Kidney tubule cell (primary cell): Measurements from ENCODE around the gene ADCY7.

Experiments used
- DNase-seq: peaks from one replicate; pipeline ENCODE4 v3.0.0-alpha.2; 2018; ENCODE audit warnings: low spot score

ADCY7 gene

DNA sequence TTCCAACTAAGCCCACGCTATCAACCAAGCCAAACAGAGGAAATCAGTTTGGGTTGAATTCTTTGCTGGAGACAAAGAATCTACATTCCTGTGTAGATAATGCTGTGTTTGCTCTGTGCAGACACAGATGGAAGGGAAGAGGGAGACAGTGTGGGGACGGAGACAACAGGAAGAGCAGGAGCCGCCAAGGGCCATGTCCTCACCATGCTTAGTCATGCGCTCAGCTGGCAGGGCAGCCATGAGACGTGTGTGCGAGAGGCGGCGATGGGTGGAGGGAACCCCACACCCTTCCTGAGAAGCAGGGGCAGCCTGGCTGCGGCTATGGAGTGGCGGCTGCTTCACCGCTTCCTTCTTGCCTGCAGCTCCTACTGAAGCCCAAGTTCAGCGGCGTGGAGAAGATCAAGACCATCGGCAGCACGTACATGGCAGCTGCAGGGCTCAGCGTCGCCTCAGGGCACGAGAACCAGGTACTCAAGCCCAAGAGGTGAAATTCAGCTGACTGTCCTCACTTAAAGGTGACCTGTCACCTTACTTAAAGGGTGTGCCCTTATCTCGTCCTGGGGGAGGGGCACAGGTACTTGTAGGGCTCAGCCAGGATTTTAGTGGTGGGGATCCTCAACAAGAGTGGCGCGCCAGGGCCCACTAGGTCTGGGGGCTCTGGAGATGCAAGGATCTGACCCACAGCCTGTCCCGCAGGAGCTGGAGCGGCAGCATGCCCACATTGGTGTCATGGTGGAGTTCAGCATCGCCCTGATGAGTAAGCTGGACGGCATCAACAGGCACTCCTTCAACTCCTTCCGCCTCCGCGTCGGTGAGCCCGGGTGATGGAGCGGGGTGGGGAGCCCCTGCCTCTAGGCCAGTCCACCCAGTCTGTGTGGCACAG lies 47.5 kb downstream of the ADCY7 start:
- DNase-seq, result no peak

DNA sequence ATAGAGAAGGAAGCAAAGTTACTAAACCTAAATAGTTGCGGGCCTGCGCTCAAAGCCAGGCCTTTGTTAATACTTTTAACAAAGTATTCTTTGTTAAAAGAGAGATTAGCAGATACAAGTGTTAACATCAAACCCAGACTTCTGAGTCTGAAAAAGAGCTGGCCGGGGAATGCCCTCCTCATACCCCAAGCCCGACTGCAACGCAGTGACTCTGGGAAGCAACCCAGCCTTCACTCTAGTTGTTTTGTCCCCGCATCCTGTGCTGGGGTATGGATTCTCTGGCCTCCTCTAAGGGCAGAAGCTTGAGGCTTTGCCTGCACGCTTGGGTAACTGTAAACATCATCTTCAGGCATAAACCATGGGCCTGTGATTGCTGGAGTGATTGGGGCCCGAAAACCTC lies 48.3 kb downstream of the ADCY7 start:
- no peak for DNase-seq

DNA sequence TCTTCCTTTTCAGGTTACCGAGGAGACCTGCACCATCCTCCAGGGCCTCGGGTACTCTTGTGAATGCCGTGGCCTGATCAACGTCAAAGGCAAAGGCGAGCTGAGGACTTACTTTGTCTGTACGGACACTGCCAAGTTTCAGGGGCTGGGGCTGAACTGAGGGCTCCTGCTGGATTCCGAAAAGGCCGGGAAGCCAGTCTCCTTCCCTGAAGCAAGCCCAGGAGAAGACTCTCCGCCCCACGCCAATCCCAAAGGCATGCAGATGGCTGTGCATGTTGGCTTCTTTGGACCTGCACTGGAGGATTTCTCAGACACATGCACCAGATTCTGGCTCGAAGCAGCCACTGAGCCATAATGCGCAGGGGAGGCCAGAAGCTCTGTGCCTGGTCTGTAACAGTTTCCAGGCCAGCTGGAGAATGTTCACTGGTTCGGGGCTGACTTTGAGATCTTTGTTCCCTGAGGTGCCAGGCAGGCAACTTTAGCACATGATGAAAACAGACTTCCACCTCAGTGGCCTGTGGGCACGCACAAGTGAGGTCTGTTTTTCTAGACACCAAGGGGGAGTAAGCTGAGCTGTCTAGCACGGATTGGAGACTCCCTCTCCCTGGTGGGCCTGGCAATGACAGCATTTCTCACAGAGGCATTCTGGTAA lies 49.1 kb downstream of the ADCY7 start:
- no peak for DNase-seq

DNA sequence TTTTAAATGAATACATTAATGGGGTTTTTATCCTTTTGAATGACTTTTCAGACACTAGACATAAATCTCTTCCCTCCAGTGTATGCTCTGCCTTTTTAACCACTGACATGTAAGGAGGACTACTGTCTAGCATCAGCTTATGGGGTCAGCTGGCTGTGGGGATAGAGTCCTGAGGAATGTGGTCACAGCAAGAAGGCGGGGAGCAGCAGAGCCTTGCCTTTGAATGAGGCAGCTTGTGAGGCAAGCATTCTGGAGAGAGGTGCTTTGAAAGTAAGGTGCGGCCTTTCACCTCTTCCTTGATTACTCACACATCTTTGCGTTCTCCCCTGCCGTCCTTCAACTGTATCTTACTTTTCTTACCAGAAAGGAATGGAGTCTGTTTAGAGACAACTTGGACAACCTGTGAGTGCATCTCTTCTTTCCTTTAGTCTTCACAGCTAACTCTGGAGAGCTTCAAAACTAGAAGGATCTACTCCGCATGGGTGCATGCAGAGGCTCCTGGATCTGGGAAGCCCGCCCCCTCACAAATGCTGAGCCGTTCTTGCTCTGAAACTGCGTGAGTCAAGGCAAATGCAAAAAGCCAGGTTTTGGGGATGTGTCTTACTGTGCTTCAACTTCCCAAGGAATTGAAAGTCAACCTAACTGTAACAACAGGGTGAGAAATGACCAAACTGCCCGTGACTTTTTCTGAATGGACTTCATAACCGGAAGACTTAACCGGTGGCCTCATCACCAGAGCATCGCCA lies 49.9 kb downstream of the ADCY7 start:
- DNase-seq, result no peak

- DNase-seq, result no peak
These were observed 50.7 kb downstream of the ADCY7 start for GRCh38 chr16:50316848-50317630.

DNA sequence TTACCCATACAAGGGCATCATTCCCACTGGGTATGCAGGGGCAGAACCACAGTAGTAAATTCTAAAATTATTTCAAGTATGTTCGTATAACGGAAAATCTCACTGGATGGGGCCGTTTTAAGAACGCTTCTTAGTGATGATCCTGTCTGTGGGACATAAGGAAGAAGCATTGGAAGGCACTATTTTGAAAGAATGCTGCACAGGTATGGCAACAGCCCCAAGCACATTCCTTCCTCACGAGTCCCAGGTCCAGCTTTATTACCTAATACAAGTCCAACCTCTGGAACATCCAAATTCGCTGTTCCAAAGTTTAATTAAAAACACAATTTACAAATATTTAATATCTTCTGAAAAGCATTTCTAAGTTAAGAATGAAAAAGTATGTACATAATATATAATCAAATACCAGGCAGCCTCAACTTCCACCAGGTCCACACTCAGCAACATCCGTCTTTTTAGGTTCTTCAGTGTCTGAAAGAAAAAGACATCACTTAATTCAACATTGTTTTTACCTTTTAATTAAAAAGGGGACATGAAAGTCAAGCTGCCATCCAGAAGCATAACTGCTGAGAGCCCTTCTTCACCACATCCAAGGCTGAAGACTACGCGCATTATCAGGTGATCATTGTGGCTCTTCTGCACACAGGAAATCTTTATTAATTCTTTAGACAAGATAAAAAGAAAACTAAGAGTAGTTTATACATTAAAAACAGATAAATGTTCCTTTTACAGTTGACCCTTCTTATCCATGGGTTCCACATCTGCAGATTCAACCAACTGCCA lies 52.6 kb downstream of the ADCY7 start:
- DNase-seq, result peak; percentile 15

DNA sequence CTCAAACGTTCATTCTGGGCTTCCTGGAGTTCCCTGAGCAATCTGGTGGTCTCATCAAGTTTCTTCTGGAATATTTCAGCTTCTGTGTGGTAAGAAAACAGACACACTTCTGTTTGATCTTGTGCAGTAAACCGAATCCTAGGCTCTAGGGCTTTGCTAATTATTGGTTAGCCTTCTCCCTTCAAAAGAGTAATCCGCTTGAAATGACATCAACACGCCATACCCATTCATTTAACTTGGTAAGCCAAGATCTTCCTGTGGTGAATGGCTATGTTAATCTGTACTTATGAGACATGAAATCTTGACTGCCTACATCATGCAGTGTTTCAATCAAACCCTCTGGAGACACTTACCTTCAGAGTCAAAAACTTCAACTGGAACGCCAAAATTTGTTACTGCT lies 54.0 kb downstream of the ADCY7 start:
- no peak for DNase-seq

GRCh38 chr16:50322333-50322732 lies 56.0 kb downstream of the ADCY7 start:
- DNase-seq, result no peak

- peak; percentile 41 for DNase-seq
These were observed 57.1 kb downstream of the ADCY7 start for GRCh38 chr16:50323335-50324011.

DNA sequence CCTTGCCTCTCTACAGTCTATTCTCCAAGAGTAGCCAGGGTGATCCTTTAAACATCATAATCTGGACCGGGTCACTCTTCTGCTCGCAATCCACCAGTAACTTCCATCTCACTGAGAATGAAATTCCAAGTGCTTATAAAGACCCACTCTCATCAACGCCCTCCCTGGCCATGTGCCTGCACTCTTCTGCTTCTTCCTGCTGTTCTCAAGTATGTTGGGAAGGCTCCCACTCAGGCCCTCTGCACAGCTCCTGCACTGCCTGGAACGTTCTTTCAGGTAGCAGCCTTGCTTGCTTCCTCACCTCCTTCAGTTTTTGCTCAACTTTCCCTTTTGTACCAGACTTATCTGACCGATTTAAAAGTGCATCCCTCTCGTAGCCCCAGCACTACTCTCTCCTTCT lies 58.0 kb downstream of the ADCY7 start:
- DNase-seq, result no peak

GRCh38 chr16:50326264-50326663 lies 59.9 kb downstream of the ADCY7 start:
- no peak for DNase-seq

DNA sequence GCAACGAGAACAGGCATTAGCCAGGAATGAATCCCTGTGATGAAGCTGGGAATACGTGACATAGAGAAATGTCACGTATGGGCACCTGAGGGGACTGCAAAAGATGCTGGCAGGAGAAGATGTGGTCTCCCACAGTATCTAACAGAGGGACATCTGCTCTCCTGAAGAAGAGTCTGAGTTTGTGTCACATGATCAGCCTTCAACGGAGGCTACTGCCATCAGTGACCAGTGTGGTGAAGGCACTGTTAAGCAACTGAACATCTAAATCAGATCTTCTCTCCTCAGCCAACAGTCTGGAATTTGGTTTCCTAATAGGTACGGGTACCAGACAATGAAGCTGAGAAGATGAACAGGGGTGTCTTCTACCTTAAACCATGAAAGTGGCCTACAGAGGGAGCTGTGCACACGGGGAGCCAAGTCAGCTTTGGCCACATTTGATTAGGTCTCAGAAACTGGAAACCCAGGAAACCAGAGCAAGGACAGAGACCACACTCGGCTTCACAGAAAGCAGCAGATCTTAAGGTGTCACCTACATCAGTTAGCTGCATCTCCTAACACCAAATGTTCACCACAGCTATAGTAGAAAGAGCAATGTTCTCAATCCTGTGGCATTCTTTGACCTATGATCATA lies 60.6 kb downstream of the ADCY7 start:
- DNase-seq, result no peak

DNA sequence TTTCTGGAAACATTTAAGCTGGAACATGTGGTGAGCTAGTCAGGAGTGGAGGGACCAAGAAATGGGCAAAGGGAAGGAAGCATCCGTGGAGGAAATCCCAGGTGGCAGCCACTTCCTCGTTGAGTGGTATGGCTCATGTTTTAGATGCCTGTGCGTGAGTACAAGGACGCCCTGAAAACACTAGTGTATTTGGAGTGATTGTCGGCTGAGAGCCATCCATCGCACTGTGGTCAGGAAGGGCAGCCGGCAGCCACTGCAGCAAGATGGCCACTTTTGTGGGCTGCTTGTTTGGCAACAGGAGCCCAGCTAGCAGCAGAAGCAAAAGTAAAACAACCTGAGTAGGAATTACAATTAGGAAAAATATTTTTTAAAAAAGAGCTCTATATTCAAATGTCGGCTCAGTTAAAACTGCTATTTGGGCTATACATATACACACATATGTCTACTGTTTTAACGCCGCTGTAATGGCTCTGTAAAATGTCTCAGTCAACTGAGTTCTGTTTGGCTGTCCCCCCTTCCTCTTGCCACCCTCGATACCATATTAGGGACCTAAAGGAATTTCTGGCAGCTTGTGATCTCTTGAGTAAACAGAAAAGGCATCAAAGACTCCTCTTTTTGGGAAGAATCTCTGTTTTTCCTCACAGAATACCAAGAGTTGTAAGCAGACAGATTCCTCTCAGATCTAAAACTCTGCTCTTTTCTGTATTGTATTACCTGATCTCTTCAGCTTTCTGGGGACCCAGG lies 63.3 kb downstream of the ADCY7 start:
- no peak for DNase-seq

GRCh38 chr16:50331570-50331969 lies 65.2 kb downstream of the ADCY7 start:
- no peak for DNase-seq

GRCh38 chr16:50332599-50332998 lies 66.2 kb downstream of the ADCY7 start:
- DNase-seq, result no peak

- DNase-seq, result no peak
These were observed 68.0 kb downstream of the ADCY7 start for GRCh38 chr16:50334106-50334975.

DNA sequence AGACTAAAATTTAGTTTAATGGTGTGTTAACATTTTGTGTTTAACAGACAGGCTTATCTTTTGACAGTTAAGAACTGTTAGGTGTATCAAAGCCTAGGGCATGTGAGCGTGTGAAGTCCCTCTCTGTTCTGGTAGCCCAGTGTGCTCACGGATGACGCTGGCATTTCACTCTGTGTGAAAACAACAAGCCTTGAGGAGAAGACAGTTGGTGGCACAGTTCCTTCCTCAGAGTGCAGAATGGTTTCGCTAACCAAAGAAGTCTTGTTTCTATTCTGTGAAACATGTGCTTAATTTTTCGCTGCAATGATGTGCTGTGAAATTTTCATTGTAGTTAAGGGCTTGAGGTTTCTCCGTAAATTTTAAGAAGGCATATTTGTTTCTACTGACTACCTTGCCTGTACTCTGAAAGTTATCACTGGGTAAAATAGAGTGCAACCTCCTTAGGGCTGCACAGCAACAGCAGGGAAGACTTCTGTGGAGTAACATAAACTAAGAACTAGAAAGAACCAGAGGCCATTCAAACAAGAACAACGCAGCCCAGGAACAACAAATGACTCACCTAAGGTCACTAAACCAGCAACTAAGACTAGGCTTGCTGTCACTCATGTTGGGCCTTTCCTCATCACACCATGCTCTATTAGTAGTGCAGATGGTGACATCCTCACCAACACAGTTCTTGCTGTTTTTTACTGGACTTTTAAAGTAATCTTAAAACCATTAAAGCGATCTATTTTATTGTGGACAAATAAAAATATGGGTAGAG lies 69.0 kb downstream of the ADCY7 start:
- no peak for DNase-seq

DNA sequence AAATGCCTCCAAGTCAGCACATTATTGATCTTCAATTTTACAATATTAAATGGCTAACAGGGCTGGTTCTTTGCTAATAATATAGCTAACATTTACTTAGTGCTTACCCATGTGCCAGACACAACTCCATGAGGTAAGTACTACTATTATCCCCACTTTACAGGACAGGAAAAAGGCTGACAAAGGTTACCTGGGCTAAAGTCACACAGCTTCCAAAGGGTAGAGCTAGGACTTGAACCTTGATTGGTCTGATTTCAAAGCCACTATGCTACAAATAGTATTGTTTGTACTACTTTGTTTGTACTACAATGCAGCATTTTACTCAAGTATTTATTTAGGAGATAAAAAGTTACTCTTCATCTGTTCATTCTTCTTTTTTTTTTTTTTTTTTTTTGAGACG lies 70.5 kb downstream of the ADCY7 start:
- DNase-seq, result no peak
